ENCODE results near the gene ZNF592. TPM values are rescaled to one million over a fixed set of nuclear protein-coding genes. Genes with fewer than 3 reads are reported as not detected.

ZNF592 gene
- total and polyA plus RNA-seq, 2 donors (not counting 3 experiments of a cell fraction or from before 2014, with no cell fraction given) = 12.3 to 21.1 TPM

GRCh38 chr15:84812842-84813241 lies 64.5 kb downstream of the ZNF592 start:
- ChIA-PET CTCF (no interaction called here), POLR2A (no interaction called here)
- BruUV-seq (replicated peaks) = no TSS peak
- Histone ChIP-seq H3K4me2 (ENCODE audit: insufficient read depth, low read length) (no peak overlapping the region), H3K27ac (ENCODE audit: insufficient read depth, low read depth, low read length) (no peak overlapping the region), H3K9ac (replicated peaks; ENCODE audit: extremely low read depth, insufficient read depth, low read length) (no peak overlapping the region), H3K36me3 (ENCODE audit: control insufficient read depth in 2 of 2, extremely low read depth in 1 of 2, insufficient read depth in 2 of 2, low read length in 2 of 2) (no peaks in the 10 kb centered on the region), H3K4me3 (replicated peaks in 1 of 3; ENCODE audit: insufficient read depth in 1 of 3, low read depth in 1 of 3, low read length in 3 of 3) (no peak overlapping the region), H3K27me3 (ENCODE audit: control insufficient read depth in 2 of 2, insufficient read depth in 2 of 2, low read length in 2 of 2) (no peaks in the 10 kb centered on the region), H2AFZ (ENCODE audit: low read depth, low read length) (no peak overlapping the region), H4K20me1 (replicated peaks; ENCODE audit: control insufficient read depth, extremely low read depth, insufficient read depth, low read length) (no peaks in the 10 kb centered on the region), H3K4me1 (ENCODE audit: control insufficient read depth, extremely low read depth, insufficient read depth, low read length) (peaks cover 6% of the 10 kb centered on the region), H3K9me3 (replicated peaks; ENCODE audit: control insufficient read depth, insufficient read depth, low read length) (no peaks in the 10 kb centered on the region), H3K79me2 (ENCODE audit: control insufficient read depth, insufficient read depth, low read length) (no peaks in the 10 kb centered on the region), H3K9me1 (replicated peaks; ENCODE audit: control insufficient read depth, extremely low read depth, insufficient read depth, low read length) (no peaks in the 10 kb centered on the region)
- FAIRE-seq (no peak), DNase-seq (ENCODE audit: low read depth, low spot score) (no peak)
- TF ChIP-seq JUN (IDR thresholded peaks at IDR 0.05; ENCODE audit: borderline replicate concordance, insufficient read depth, insufficient read length, low read depth) = no peak
- TF ChIP-seq POLR2A (IDR thresholded peaks at IDR 0.05; ENCODE audit: low read depth, low read length) = no peak
- no peak for TF ChIP-seq EZH2 (IDR thresholded peaks at IDR 0.05; ENCODE audit: borderline replicate concordance, low read depth, low read length, severe bottlenecking)
- TF ChIP-seq FOS (IDR thresholded peaks at IDR 0.05; ENCODE audit: borderline replicate concordance, insufficient read depth, low read length) = no peak
- no peak for TF ChIP-seq MAX (IDR thresholded peaks at IDR 0.05; ENCODE audit: insufficient read depth, insufficient read length)
- no peak for TF ChIP-seq CTCF (IDR thresholded peaks at IDR 0.05; ENCODE audit: extremely low read depth in 1 of 2, insufficient read depth in 1 of 2, low read depth in 1 of 2, low read length in 2 of 2)
- TF ChIP-seq POLR2AphosphoS5 (IDR thresholded peaks at IDR 0.05; ENCODE audit: insufficient read depth, low read depth, low read length) = no peak
- TF ChIP-seq MYC (IDR thresholded peaks at IDR 0.05; ENCODE audit: low read depth, low read length) = no peak
- no peak for TF ChIP-seq GATA2 (IDR thresholded peaks at IDR 0.05; ENCODE audit: insufficient read depth, insufficient read length, low read depth, low read length)
- dilution Hi-C loops (cut with MboI; ENCODE audit: extremely low pct_ligation_motif_present, low sequenced_read_pairs) (no loop called here), intact Hi-C loops (cut with micrococcal nuclease) (no loop called here)
